Hepatocyte (in vitro differentiated cells): Measurements from ENCODE around the gene CDH15. TPM values are rescaled to one million over a fixed set of nuclear protein-coding genes. Genes with fewer than 3 reads are reported as not detected.

Experiments used
- DNase-seq: peaks from one replicate; pipeline ENCODE4 v3.0.0-alpha.2; 2016; ENCODE audit warnings: low spot score
- H2AFZ ChIP-seq: fragments of 200-600 bp; sonication (generic); 2 replicates; pipeline ENCODE4 v1.6.0; 2016; ENCODE audit warnings: antibody characterized with exemption, mild to moderate bottlenecking
- H3K27ac ChIP-seq: fragments of 200-600 bp; sonication (generic); 2 replicates; pipeline ENCODE4 v1.5.1; 2016; ENCODE audit warnings: mild to moderate bottlenecking
- H3K27me3 ChIP-seq: fragments of 200-600 bp; sonication (generic); 2 replicates; pipeline ENCODE4 v1.6.1; 2016
- H3K36me3 ChIP-seq: fragments of 200-600 bp; sonication (generic); replicated peaks from 2 replicates; pipeline ENCODE4 v1.5.1; 2016; ENCODE audit warnings: low read depth; ENCODE audit not compliant: insufficient read depth
- H3K4me1 ChIP-seq: fragments of 200-600 bp; sonication (generic); 2 replicates; pipeline ENCODE4 v1.5.1; 2016; ENCODE audit warnings: mild to moderate bottlenecking, moderate library complexity; ENCODE audit not compliant: insufficient read depth
- H3K4me2 ChIP-seq: fragments of 200-600 bp; sonication (generic); 2 replicates; pipeline ENCODE4 v1.6.0; 2016
- H3K4me3 ChIP-seq: fragments of 200-600 bp; sonication (generic); 2 replicates; pipeline ENCODE4 v1.5.1; 2016; ENCODE audit warnings: mild to moderate bottlenecking
- H3K79me2 ChIP-seq: fragments of 200-600 bp; sonication (generic); 2 replicates; pipeline ENCODE4 v1.6.0; 2017; ENCODE audit warnings: mild to moderate bottlenecking
- H3K9me2 ChIP-seq: fragments of 200-600 bp; sonication (generic); replicated peaks from 2 replicates; pipeline ENCODE4 v1.6.0; 2017; ENCODE audit warnings: mild to moderate bottlenecking; ENCODE audit not compliant: insufficient read depth
- H3K9me3 ChIP-seq: fragments of 200-600 bp; sonication (generic); 2 replicates; pipeline ENCODE4 v1.5.1; 2016; ENCODE audit warnings: low read depth, mild to moderate bottlenecking
- H4K20me1 ChIP-seq: fragments of 200-600 bp; sonication (generic); 2 replicates; pipeline ENCODE4 v1.6.0; 2016; ENCODE audit warnings: mild to moderate bottlenecking; ENCODE audit not compliant: insufficient read depth, poor library complexity, severe bottlenecking
- EZH2 ChIP-seq: fragments of 200-600 bp; sonication (generic); IDR thresholded peaks from 2 replicates; pipeline ENCODE4 v1.6.1; 2016; ENCODE audit warnings: antibody characterized with exemption, mild to moderate bottlenecking, borderline replicate concordance
- EZH2phosphoT487 ChIP-seq: fragments of 200-600 bp; sonication (generic); IDR thresholded peaks from one replicate; pipeline ENCODE4 v1.6.1; 2018; ENCODE audit warnings: antibody characterized with exemption, mild to moderate bottlenecking, low read depth, moderate library complexity; ENCODE audit not compliant: unreplicated experiment, severe bottlenecking
- WGBS: methylation state at CpG from one replicate; pipeline ENCODE4 v1.1.6; 2016; ENCODE audit warnings: low lambda C conversion rate; ENCODE audit errors: missing lambda C conversion rate; 5-methylcytosine and 5-hydroxymethylcytosine counted together
- polyA plus RNA-seq: library from polyadenylated mRNA; unstranded; fragments of >200 nt; fragmentation: Nextera tagmentation; extraction: Ambion mirVana; gene quantifications from 2 replicates; pipeline ENCODE4 v1.2.1, GENCODE V29; 2016
- total RNA-seq: library from RNA; depleted of rRNA; stranded (reverse); fragments of >200 nt; gene quantifications from 2 replicates; pipeline ENCODE4 v1.2.3, GENCODE V29; 2014
- TF ChIP-seq, protein P1 (sequence below): fragments of 200-600 bp; sonication (generic); IDR thresholded peaks from 2 replicates; pipeline ENCODE4 v1.5.1; 2016; ENCODE audit warnings: antibody characterized with exemption, mild to moderate bottlenecking; ENCODE audit not compliant: poor library complexity

CDH15 gene
- total and polyA plus RNA-seq, 2 experiments from 2014 or later, result 0.13 to 0.47 TPM

DNA sequence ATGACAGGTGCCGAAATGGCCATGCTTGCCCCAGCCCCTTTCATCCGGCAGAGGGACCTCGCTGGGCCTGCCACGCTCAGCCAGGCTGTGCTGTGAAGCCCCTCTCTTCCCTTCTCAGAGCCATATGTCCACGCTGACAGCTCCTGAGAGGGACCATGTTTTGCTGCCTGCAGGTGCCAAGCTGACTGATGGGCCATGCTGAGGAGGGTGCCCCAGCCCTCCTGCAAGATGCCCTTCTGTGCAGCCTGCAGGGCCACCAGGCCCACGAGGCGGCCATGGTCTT, 33.1 kb upstream of the CDH15 start:
- DNase-seq, result no peak
- no peaks in the 10 kb centered on the region for H3K36me3 ChIP-seq

DNA sequence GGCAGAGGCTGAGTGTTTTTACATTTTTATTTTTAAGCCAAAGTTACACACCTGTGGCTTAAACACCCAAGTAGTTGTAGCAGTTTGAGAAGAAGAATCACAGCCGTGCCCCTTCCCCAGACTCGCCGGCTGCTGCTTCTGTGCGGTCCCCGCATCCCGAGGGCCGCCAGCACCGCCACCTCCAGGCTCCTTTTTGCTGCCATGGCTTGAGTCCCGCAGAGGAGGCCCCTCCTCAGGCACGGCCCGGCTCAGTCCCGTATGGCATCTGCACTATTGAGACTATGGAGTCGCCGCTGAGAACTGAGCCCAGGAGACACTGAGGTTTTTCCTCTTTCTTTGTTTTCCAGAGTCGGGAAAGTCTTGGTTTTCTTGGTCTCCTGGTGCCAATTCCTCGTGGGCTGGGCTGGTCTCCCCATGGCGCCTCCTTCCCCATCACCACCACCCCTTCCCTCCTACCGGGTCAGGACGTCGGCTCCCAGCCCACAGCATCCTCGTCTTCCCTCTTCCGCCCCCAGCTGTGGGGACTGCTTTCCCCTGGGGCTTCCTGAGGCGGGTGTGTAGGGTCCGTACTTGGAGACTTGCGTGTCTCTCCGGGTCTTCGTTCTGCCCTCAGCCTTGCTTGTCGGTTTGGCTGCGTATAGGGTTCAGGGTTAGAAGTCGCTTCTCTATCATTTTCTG, 32.6 kb upstream of the CDH15 start:
- TF ChIP-seq EZH2 (no peak), EZH2phosphoT487 (no peak)
- TF ChIP-seq, protein P1, sequence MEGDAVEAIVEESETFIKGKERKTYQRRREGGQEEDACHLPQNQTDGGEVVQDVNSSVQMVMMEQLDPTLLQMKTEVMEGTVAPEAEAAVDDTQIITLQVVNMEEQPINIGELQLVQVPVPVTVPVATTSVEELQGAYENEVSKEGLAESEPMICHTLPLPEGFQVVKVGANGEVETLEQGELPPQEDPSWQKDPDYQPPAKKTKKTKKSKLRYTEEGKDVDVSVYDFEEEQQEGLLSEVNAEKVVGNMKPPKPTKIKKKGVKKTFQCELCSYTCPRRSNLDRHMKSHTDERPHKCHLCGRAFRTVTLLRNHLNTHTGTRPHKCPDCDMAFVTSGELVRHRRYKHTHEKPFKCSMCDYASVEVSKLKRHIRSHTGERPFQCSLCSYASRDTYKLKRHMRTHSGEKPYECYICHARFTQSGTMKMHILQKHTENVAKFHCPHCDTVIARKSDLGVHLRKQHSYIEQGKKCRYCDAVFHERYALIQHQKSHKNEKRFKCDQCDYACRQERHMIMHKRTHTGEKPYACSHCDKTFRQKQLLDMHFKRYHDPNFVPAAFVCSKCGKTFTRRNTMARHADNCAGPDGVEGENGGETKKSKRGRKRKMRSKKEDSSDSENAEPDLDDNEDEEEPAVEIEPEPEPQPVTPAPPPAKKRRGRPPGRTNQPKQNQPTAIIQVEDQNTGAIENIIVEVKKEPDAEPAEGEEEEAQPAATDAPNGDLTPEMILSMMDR, result no peak
- 97% methylated on average over 30 of the region's 30 CpGs for WGBS
- no peak overlapping the region for H2AFZ ChIP-seq
- no peaks in the 10 kb centered on the region for H3K9me2 ChIP-seq
- no peak overlapping the region for H3K27ac ChIP-seq
- no peaks in the 10 kb centered on the region for H3K4me1 ChIP-seq
- no peaks in the 10 kb centered on the region for H3K27me3 ChIP-seq
- no peak overlapping the region for H3K4me3 ChIP-seq
- H4K20me1 ChIP-seq, result no peaks in the 10 kb centered on the region
- no peaks in the 10 kb centered on the region for H3K79me2 ChIP-seq
- no peak for DNase-seq
- no peak overlapping the region for H3K4me2 ChIP-seq
- H3K9me3 ChIP-seq, result no peaks in the 10 kb centered on the region
- no peaks in the 10 kb centered on the region for H3K36me3 ChIP-seq

More for the DNA sequence above, 33.1 kb upstream of the CDH15 start:
- no peaks in the 10 kb centered on the region for H3K27me3 ChIP-seq
- no peaks in the 10 kb centered on the region for H3K79me2 ChIP-seq
- TF ChIP-seq EZH2phosphoT487 (no peak), EZH2 (no peak)
- TF ChIP-seq, protein P1, result no peak
- no peak overlapping the region for H3K4me3 ChIP-seq
- H4K20me1 ChIP-seq, result no peaks in the 10 kb centered on the region
- no peaks in the 10 kb centered on the region for H3K9me2 ChIP-seq
- 98% methylated on average over 6 of the region's 7 CpGs for WGBS
- no peaks in the 10 kb centered on the region for H3K9me3 ChIP-seq
- no peak overlapping the region for H3K27ac ChIP-seq
- no peak overlapping the region for H2AFZ ChIP-seq
- no peaks in the 10 kb centered on the region for H3K4me1 ChIP-seq
- H3K4me2 ChIP-seq, result no peak overlapping the region

DNA sequence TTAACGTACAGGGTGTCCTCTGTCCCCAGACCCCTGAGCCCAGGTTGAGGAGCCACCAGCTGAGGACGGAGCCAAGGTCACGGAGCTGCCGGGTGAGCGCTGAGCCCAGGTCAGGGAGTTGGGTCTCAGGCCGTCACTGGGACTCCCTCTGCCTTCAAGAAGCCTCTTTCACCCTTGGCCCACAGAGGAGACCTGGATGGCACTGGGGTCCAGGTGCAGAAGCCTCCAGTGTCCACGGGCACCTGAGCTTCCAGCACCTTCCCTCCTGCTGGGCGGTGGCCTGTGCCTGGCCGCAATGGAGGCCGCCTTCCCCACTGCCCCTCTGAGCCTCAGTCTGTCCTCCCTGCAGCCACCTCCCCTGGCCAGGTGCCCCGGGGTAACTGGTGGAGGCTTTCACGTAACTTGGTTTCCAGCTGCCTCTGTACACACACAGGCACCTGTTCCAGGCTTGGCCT, 31.6 kb upstream of the CDH15 start:
- Histone ChIP-seq H3K4me3 (no peak overlapping the region), H3K27me3 (no peaks in the 10 kb centered on the region), H3K9me2 (no peaks in the 10 kb centered on the region), H3K79me2 (no peaks in the 10 kb centered on the region), H3K27ac (no peak overlapping the region), H4K20me1 (no peaks in the 10 kb centered on the region), H3K4me2 (no peak overlapping the region), H3K36me3 (no peaks in the 10 kb centered on the region), H3K9me3 (no peaks in the 10 kb centered on the region), H3K4me1 (no peaks in the 10 kb centered on the region), H2AFZ (no peak overlapping the region)
- DNase-seq, result no peak
- TF ChIP-seq EZH2phosphoT487 (no peak), EZH2 (no peak)
- TF ChIP-seq, protein P1, result no peak
- WGBS, result 95% methylated on average over 11 of the region's 12 CpGs
